SH-SY5Y (cell line): ENCODE data around the gene CLOCK.

Experiments used
- GATA2 ChIP-seq: IDR thresholded peaks from 2 replicates; pipeline ENCODE4 v1.6.1; 2011; ENCODE audit warnings: mild to moderate bottlenecking, low read depth, low read length
- GATA3 ChIP-seq: IDR thresholded peaks from 2 replicates; pipeline ENCODE4 v1.6.1; 2011; ENCODE audit warnings: low read depth, mild to moderate bottlenecking, low read length, moderate library complexity

DNA sequence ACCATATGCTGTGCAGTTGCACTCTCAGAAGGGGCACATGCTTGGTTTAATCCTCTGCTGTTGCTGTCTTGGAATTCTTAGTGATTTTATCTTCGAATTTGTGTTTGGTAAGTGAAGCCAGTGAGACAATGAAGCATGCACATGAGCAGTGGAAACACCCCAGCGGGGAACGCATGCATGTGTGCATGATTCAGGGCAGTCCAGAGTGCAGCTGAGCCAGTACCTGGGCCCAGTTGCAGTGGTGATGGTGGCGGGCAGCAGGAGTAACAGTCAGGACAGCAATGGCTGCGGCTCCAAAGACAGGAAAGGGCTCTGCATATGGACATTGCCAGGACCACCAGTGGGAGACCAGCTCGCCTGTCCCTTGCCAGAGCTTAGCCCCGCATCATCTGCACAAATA lies 165.2 kb downstream of the CLOCK start:
- TF ChIP-seq GATA2 (no peak), GATA3 (no peak)
